Fibroblast of the aortic adventitia (primary cell): Measurements from ENCODE around the gene PTPN6. TPM values are rescaled to one million over a fixed set of nuclear protein-coding genes. Genes with fewer than 3 reads are reported as not detected.
A peak's percentile ranks its signal among the peaks of the same experiment; 100 is the strongest.
"Not testable (repeated sequence)": the region's sequence is repeated elsewhere in the genome, so short reads cannot be mapped to it uniquely, and the experiment has no call there.

ENCODE experiments used
- DNase-seq: peaks from one replicate; pipeline ENCODE4 v3.0.0-alpha.2; 2010; ENCODE audit warnings: low read depth
- H3K4me3 ChIP-seq: 2 replicates; pipeline ENCODE4 v1.5.1; 2011; ENCODE audit warnings: low read depth, mild to moderate bottlenecking, control low read depth, low read length, moderate library complexity
- total RNA-seq: library from RNA; depleted of rRNA; stranded (reverse); fragments of >200 nt; gene quantifications from 2 replicates; pipeline ENCODE4 v1.2.3, GENCODE V29; 2012; ENCODE audit warnings: low replicate concordance
- TF ChIP-seq, protein P1 (sequence below): IDR thresholded peaks from 2 replicates; pipeline ENCODE4 v1.5.1; 2011; ENCODE audit warnings: mild to moderate bottlenecking, low read length, control low read depth, inconsistent platforms; ENCODE audit not compliant: insufficient read depth

Gene PTPN6
- total RNA-seq, result not detected in 2 replicates

DNA sequence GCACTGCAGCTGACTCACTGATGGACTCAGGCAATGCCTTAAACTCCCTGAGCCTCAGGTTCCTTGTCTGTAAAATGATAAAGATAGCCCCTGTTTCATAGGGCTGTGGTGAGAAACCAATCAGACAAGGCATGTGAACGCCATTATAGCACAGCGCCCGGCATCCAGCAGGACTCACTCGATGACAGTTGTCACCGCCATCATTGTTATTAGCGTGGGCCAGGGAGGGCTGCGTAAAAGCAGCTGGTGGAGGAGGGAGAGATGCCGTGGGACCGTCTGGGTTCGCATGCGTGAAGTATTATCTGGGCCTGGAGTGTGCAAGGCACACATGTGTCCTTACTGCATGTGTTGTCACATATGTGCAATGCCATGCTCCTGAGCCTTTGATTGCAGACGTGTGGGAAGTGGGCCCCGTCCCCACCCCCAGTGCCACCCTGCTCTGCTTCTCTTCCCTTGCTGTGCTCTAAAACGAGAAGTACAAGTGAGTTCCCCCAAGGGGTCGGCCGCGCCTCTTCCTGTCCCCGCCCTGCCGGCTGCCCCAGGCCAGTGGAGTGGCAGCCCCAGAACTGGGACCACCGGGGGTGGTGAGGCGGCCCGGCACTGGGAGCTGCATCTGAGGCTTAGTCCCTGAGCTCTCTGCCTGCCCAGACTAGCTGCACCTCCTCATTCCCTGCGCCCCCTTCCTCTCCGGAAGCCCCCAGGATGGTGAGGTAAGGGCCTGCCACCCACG is at the start of gene PTPN6:
TSS of gene PTPN6 (plus strand) at position 546 of the 730 bp plus-strand sequence. CDS start at position 703, 157 bp downstream.
- DNase-seq, result no peak
- TF ChIP-seq, protein P1, sequence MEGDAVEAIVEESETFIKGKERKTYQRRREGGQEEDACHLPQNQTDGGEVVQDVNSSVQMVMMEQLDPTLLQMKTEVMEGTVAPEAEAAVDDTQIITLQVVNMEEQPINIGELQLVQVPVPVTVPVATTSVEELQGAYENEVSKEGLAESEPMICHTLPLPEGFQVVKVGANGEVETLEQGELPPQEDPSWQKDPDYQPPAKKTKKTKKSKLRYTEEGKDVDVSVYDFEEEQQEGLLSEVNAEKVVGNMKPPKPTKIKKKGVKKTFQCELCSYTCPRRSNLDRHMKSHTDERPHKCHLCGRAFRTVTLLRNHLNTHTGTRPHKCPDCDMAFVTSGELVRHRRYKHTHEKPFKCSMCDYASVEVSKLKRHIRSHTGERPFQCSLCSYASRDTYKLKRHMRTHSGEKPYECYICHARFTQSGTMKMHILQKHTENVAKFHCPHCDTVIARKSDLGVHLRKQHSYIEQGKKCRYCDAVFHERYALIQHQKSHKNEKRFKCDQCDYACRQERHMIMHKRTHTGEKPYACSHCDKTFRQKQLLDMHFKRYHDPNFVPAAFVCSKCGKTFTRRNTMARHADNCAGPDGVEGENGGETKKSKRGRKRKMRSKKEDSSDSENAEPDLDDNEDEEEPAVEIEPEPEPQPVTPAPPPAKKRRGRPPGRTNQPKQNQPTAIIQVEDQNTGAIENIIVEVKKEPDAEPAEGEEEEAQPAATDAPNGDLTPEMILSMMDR, result no peak
- H3K4me3 ChIP-seq, result no peak within 1 kb of the TSS

DNA sequence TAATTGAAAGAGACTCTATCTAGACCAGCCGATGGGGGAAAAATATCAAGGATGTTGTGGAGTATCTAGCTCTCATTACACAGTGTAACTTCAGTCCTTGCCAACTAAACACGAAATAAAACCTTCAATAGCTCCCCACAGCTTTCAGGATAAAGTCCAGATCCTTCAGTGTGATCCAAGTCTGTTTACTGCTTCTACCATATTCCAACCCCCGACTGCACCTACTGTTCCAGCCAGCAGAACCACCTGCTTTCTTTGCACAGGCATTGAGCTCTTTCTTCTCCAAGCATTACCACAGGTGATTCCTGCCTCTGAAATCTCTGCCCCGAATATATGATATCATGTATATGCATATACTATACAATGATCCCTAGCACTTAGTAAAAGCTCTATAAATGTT is 48.7 kb upstream of the PTPN6 start:
- H3K4me3 ChIP-seq, result no peak overlapping the region
- no peak for DNase-seq
- TF ChIP-seq, protein P1, result no peak

DNA sequence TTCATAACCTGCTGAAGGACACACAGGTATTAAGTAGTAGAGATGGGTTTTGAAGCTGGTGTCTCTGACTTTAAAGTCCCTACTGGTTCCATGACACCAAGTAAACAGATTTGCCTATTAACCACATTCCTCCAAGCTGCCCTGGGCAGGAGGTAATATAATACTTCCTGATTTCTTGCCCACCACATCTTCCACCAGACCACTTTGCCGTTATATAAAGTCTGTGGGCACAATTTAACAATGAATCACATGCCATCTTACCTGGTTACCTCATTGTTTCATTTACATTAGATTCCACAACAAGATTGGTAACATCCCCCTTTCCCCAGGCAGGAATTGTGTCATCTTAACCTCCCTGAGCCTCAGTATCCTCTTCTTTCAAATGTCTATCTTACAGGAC is 47.4 kb upstream of the PTPN6 start:
- no peak for DNase-seq
- no peak overlapping the region for H3K4me3 ChIP-seq
- TF ChIP-seq, protein P1, result no peak

DNA sequence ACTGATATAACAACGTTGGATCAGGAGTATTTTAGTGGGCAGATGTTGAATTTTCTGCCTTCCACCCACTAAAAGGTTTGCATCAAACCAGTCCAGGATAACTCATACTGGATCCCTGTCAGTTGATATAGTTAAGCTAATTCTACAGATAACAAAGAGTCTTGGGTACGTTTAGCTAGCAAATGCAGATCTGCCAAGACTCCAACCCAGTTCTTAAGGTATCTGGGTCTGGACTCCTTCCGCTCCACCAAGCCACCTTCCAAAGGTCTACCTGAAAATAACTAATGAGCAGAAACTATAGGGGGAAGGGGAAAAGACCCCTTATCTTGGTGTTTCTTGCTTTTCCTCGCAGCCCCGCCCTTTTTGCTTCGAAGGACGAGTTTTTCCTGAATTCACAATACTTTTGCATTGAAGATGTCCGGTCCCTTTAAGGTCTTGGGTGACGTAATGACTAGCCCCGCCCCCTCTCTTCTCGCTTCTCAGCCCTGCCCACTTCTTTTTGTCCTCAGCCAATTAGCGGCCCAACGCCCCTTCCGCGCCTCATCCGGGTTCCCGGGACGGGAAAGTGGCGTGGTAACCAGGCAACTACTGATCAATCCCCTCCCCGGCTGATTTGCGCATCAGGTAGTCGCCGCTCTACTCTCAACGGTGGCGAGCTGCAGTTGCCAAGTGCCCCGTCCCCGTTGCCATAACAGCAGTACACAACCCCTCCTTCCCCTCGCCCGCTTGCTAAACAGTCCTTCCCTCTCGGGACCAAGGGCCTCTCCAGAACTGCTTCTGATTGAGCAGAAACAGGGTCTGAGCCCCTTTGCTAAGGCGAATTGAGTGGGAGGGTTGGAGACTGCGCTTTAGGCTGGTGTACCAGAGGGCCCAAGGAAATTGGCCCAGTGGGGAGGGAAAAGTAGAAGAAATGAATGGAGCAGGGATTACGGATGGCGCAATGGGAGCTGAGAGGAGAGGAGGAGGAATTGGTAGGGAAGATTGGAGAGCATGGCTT is 46.6 kb upstream of the PTPN6 start, which contains the start of gene LRRC23:
TSS of gene LRRC23 (plus strand) at position 543 of the 997 bp plus-strand sequence. CDS start 812 bp downstream, outside the sequence.
- DNase-seq, result peak; percentile 93
- TF ChIP-seq, protein P1, result no peak
- peak within 1 kb of the TSS; percentile 76 for H3K4me3 ChIP-seq

DNA sequence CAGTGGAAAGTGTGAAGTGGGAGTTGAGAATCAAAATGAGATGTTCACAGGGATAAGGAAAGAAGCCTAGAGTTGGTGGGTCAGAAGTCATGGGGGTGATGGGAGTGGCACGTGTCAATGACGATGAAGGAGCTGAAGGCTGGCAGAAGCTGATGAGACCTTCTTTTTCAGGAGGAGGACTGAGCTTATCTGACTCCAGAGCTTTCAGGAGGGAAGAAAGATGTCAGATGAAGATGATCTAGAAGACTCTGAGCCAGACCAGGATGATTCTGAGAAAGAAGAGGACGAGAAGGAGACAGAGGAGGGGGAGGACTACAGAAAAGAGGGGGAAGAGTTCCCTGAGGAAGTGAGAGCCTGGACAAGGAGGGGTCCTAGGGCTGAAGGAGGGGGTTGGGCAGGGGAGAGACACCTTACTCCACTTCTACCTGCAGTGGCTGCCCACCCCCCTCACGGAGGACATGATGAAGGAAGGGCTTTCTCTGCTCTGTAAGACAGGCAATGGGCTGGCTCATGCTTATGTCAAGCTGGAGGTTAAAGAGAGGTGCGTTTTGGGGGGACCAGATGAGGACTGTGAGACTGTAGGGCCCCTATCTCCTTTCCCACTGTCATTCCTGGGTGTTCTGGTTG is 45.6 kb upstream of the PTPN6 start:
- DNase-seq, result no peak
- peak overlapping the region; percentile 76 for H3K4me3 ChIP-seq
- TF ChIP-seq, protein P1, result no peak

DNA sequence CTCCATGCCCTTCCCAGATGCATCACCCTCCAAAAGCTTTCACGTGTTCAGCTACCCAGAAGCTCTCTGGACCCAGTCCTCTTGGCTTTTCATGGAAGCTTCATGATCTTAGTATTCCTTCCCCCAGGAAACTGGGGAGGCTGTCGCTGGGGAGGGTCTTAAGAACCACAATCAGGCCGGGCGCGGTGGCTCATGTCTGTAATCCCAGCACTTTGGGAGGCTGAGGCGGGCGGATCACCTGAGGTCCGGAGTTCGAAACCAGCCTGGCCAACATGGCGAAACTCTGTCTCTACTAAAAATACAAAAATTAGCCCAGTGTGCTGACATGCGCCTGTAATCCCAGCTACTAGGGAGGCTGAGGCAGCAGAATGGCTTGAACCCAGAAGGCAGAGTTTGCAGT is 43.0 kb upstream of the PTPN6 start:
- H3K4me3 ChIP-seq, DNase-seq: not testable (repeated sequence)
